Liver (tissue), 9 donors: ENCODE data around the gene NR2C1. TPM values are rescaled to one million over a fixed set of nuclear protein-coding genes. Genes with fewer than 3 reads are reported as not detected.

Experiments
- DNase-seq: peaks from one replicate; pipeline ENCODE4 v3.0.0-alpha.2; 2017; ENCODE audit warnings: low spot score
- H3K27ac ChIP-seq, 2 donors: one replicate each; pipeline ENCODE4 v1.7.0; 2013; ENCODE audit warnings: inconsistent platforms in 2 of 2, low read length in 2 of 2, control low read depth in 1 of 2, low read depth in 1 of 2, mild to moderate bottlenecking in 1 of 2
- H3K27me3 ChIP-seq, 4 donors: one replicate each; pipeline versions ENCODE4 v1.6.1 to v1.7.0; 2013; ENCODE audit warnings: low read length in 3 of 4, inconsistent platforms in 1 of 4, mild to moderate bottlenecking in 1 of 4, moderate library complexity in 1 of 4; ENCODE audit not compliant: control insufficient read depth in 4 of 4, insufficient read depth in 4 of 4
- H3K36me3 ChIP-seq, 4 donors: one replicate each; pipeline versions ENCODE4 v1.6.1 to v1.7.0; 2013; ENCODE audit warnings: low read length in 3 of 4, mild to moderate bottlenecking in 3 of 4, low read depth in 1 of 4, moderate library complexity in 1 of 4; ENCODE audit not compliant: control insufficient read depth in 4 of 4, insufficient read depth in 3 of 4
- H3K4me1 ChIP-seq, 4 donors: one replicate each; pipeline versions ENCODE4 v1.6.1 to v1.7.0; 2013; ENCODE audit warnings: low read length in 3 of 4, mild to moderate bottlenecking in 3 of 4, moderate library complexity in 1 of 4; ENCODE audit not compliant: control insufficient read depth in 4 of 4, insufficient read depth in 4 of 4
- H3K4me3 ChIP-seq, 3 donors: one replicate each; pipeline versions ENCODE4 v1.6.1 to v1.7.0; 2013; ENCODE audit warnings: low read length in 3 of 3, control low read depth in 1 of 3, low read depth in 1 of 3, mild to moderate bottlenecking in 1 of 3
- H3K9ac ChIP-seq, 2 donors: one replicate each; pipeline ENCODE4 v1.7.0; 2013; ENCODE audit warnings: low read length in 2 of 2, mild to moderate bottlenecking in 2 of 2, moderate library complexity in 2 of 2, control low read depth in 1 of 2, low read depth in 1 of 2
- H3K9me3 ChIP-seq, 4 donors: one replicate each; pipeline versions ENCODE4 v1.6.1 to v1.7.0; 2013; ENCODE audit warnings: low read length in 3 of 4; ENCODE audit not compliant: control insufficient read depth in 4 of 4
- ATF3 ChIP-seq: IDR thresholded peaks from 2 replicates; pipeline ENCODE4 v1.6.1; 2016; ENCODE audit warnings: antibody characterized with exemption
- CTCF ChIP-seq: fragments of 150-350 bp; IDR thresholded peaks from 2 replicates; pipeline ENCODE4 v1.5.1; 2017; ENCODE audit warnings: improper control_type of control experiment, low read depth, low read length; ENCODE audit not compliant: missing input control
- FOXA2 ChIP-seq: IDR thresholded peaks from 2 replicates; pipeline ENCODE4 v1.6.1; 2016; ENCODE audit warnings: antibody characterized with exemption
- GABPA ChIP-seq, 2 donors: IDR thresholded peaks in 1 of 2; conservative IDR thresholded peaks in 1 of 2; 2 replicates each; pipeline ENCODE4 v1.6.1; 2016; ENCODE audit warnings: antibody characterized with exemption in 2 of 2, mild to moderate bottlenecking in 1 of 2, moderate library complexity in 1 of 2
- HNF4A ChIP-seq, 2 donors: conservative IDR thresholded peaks; 2 replicates each; pipeline ENCODE4 v1.6.1; 2016; ENCODE audit warnings: antibody characterized with exemption in 2 of 2, mild to moderate bottlenecking in 2 of 2
- HNF4G ChIP-seq: IDR thresholded peaks from 2 replicates; pipeline ENCODE4 v1.6.1; 2016; ENCODE audit warnings: antibody characterized with exemption
- JUND ChIP-seq, 2 donors: IDR thresholded peaks; 2 replicates each; pipeline ENCODE4 v1.6.1; 2016; ENCODE audit warnings: antibody characterized with exemption in 2 of 2
- MAX ChIP-seq: IDR thresholded peaks from 2 replicates; pipeline ENCODE4 v1.6.1; 2016; ENCODE audit warnings: antibody characterized with exemption
- NR2F2 ChIP-seq: IDR thresholded peaks from 2 replicates; pipeline ENCODE4 v1.6.1; 2016; ENCODE audit warnings: antibody characterized with exemption
- RAD21 ChIP-seq, 2 donors: IDR thresholded peaks; 2 replicates each; pipeline ENCODE4 v1.6.1; 2016; ENCODE audit warnings: antibody characterized with exemption in 2 of 2, mild to moderate bottlenecking in 2 of 2
- REST ChIP-seq: IDR thresholded peaks from 2 replicates; pipeline ENCODE4 v1.6.1; 2016; ENCODE audit warnings: antibody characterized with exemption, mild to moderate bottlenecking
- RXRA ChIP-seq, 2 donors: IDR thresholded peaks; 2 replicates each; pipeline ENCODE4 v1.6.1; 2017 to 2018; ENCODE audit warnings: antibody characterized with exemption in 2 of 2, mild to moderate bottlenecking in 1 of 2
- SP1 ChIP-seq: IDR thresholded peaks from 2 replicates; pipeline ENCODE4 v1.6.1; 2018; ENCODE audit warnings: antibody characterized with exemption, mild to moderate bottlenecking
- TAF1 ChIP-seq: conservative IDR thresholded peaks from 2 replicates; pipeline ENCODE4 v1.6.1; 2016; ENCODE audit warnings: antibody characterized with exemption, mild to moderate bottlenecking
- YY1 ChIP-seq: IDR thresholded peaks from 2 replicates; pipeline ENCODE4 v1.6.1; 2016; ENCODE audit warnings: antibody characterized with exemption, mild to moderate bottlenecking
- ZBTB33 ChIP-seq: IDR thresholded peaks from 2 replicates; pipeline ENCODE4 v1.6.1; 2016; ENCODE audit warnings: antibody characterized with exemption
- WGBS: extraction: QIAGEN DNeasy Blood & Tissue Kit; methylation state at CpG from one replicate; pipeline ENCODE4 v1.1.7; 2013; 5-methylcytosine and 5-hydroxymethylcytosine counted together
- polyA plus RNA-seq, 2 donors: library from polyadenylated mRNA; stranded (reverse) in 1 of 2; unstranded in 1 of 2; fragments of 200-250 nt in 1 of 2; fragments of >200 nt in 1 of 2; fragmentation: Nextera tagmentation in 1 of 2; extraction: Ambion mirVana in 1 of 2; gene quantifications; one replicate each; pipeline versions ENCODE4 v1.2.1 to v1.2.3, GENCODE V29; 2013 to 2015
- total RNA-seq, 2 donors: library from RNA; depleted of rRNA; stranded (reverse); fragments of >200 nt; gene quantifications; one replicate each; pipeline ENCODE4 v1.2.3, GENCODE V29; 2014
- donor health status: healthy.
- donor health status: healthy.
- donor health status: healthy.
- donor health status: healthy.
- donor health status: healthy.

The NR2C1 gene
- total and polyA plus RNA-seq, 4 donors: 8.3 to 32.0 (median 21.0) TPM

GRCh38 chr12:95116341-95116740, 42.9 kb upstream of the NR2C1 start:
- DNase-seq: no peak

GRCh38 chr12:95115641-95116040, 42.2 kb upstream of the NR2C1 start:
- Histone ChIP-seq H3K9me3 (no peaks in the 10 kb centered on the region), H3K36me3 (peaks cover 0 to 4% (median 0%) of the 10 kb centered on the region in 4 donors), H3K4me1 (peaks cover 0 to 11% (median 8%) of the 10 kb centered on the region in 4 donors), H3K27ac (no peak overlapping the region), H3K27me3 (no peaks in the 10 kb centered on the region), H3K9ac (no peak overlapping the region), H3K4me3 (no peak overlapping the region)
- 87% methylated on average over 7 of the region's 7 CpGs for WGBS
- DNase-seq: no peak
- no peak for TF ChIP-seq HNF4G
- no peak for TF ChIP-seq ATF3
- TF ChIP-seq MAX: no peak
- no peak for TF ChIP-seq YY1
- no peak for TF ChIP-seq SP1
- no peak for TF ChIP-seq RXRA (IDR thresholded peaks at IDR 0.05)
- TF ChIP-seq CTCF: no peak
- no peak for TF ChIP-seq TAF1
- TF ChIP-seq REST: no peak
- TF ChIP-seq HNF4A (conservative IDR thresholded peaks at IDR 0.05): no peak
- TF ChIP-seq GABPA (IDR thresholded peaks at IDR 0.05 in 1 of 2, conservative IDR thresholded peaks at IDR 0.05 in 1 of 2): no peak
- no peak for TF ChIP-seq FOXA2

More at GRCh38 chr12:95116341-95116740, 42.9 kb upstream of the NR2C1 start:
- 68% methylated on average over 4 of the region's 4 CpGs for WGBS
- H3K27me3 ChIP-seq: no peaks in the 10 kb centered on the region
- no peak overlapping the region for H3K9ac ChIP-seq
- H3K36me3 ChIP-seq: peaks cover 0 to 4% (median 0%) of the 10 kb centered on the region in 4 donors
- no peak overlapping the region for H3K27ac ChIP-seq
- peaks cover 0 to 11% (median 8%) of the 10 kb centered on the region in 4 donors for H3K4me1 ChIP-seq
- H3K4me3 ChIP-seq: no peak overlapping the region
- no peak for TF ChIP-seq JUND (IDR thresholded peaks at IDR 0.05)
- TF ChIP-seq HNF4A (conservative IDR thresholded peaks at IDR 0.05): no peak
- no peak for TF ChIP-seq NR2F2
- TF ChIP-seq SP1: no peak
- no peak for TF ChIP-seq FOXA2
- no peak for TF ChIP-seq ZBTB33
- TF ChIP-seq MAX: no peak
- no peak for TF ChIP-seq CTCF
- no peak for TF ChIP-seq RAD21 (IDR thresholded peaks at IDR 0.05)
- H3K9me3 ChIP-seq: no peaks in the 10 kb centered on the region
